AG04450 (cell line): ENCODE data around the gene RGS17. TPM values are rescaled to one million over a fixed set of nuclear protein-coding genes. Genes with fewer than 3 reads are reported as not detected.
A peak's percentile ranks its signal among the peaks of the same experiment; 100 is the strongest.

Experiments
- CTCF ChIA-PET: fragments of 300-600, 350-600 bp; formaldehyde crosslinking; extraction: SDS; loops from one replicate; lab custom pipeline; 2022; ENCODE audit warnings: antibody characterized with exemption, inconsistent platforms; lab: Charles Lee
- POLR2A ChIA-PET: fragments of 350-600 bp; formaldehyde crosslinking; extraction: SDS; loops from one replicate; lab custom pipeline; 2021; ENCODE audit warnings: antibody characterized with exemption, inconsistent platforms; lab: Yijun Ruan, JAX
- DNase-seq: peaks from one replicate; pipeline ENCODE4 v3.0.0-alpha.2; 2011; ENCODE audit warnings: low read depth, low spot score
- H3K27ac ChIP-seq: one replicate; pipeline ENCODE4 v1.5.1; 2012; ENCODE audit warnings: low read depth, low read length, control low read depth
- H3K27me3 ChIP-seq: one replicate; pipeline ENCODE4 v1.6.0; 2012; ENCODE audit warnings: low read length; ENCODE audit not compliant: control insufficient read depth, insufficient read depth
- H3K4me3 ChIP-seq: 2 replicates; pipeline ENCODE4 v1.5.1; 2011; ENCODE audit warnings: mild to moderate bottlenecking, low read depth, low read length, control low read depth
- H3K9me3 ChIP-seq: 2 replicates; pipeline ENCODE4 v1.5.1; 2012; ENCODE audit warnings: low read length; ENCODE audit not compliant: control insufficient read depth, insufficient read depth
- polyA plus RNA-seq: library from polyadenylated mRNA; depleted of rRNA; stranded (reverse); fragments of >200 nt; gene quantifications from 2 replicates; pipeline ENCODE4 v1.2.3, GENCODE V29; 2011; rRNA removed
- small RNA-seq: library from RNA; depleted of rRNA; stranded (forward); fragments of <200 nt; gene quantifications from one replicate; pipeline ENCODE3, GENCODE V24; 2012; ENCODE audit warnings: low read depth; ENCODE audit not compliant: insufficient read length
- TF ChIP-seq, protein P1 (sequence below): IDR thresholded peaks from 2 replicates; pipeline ENCODE4 v1.5.1; 2011; ENCODE audit warnings: low read depth, low read length, control low read depth, inconsistent platforms

The RGS17 gene
- polyA plus RNA-seq, 1 experiment = 12.2 TPM

GRCh38 chr6:152959333-152959732 is 171.7 kb downstream of the RGS17 start:
- Histone ChIP-seq H3K27ac (peak overlapping the region; percentile 1), H3K4me3 (no peak overlapping the region), H3K9me3 (no peaks in the 10 kb centered on the region; the same call in 1 of the 2 replicates), H3K27me3 (no peaks in the 10 kb centered on the region)
- TF ChIP-seq, protein P1, sequence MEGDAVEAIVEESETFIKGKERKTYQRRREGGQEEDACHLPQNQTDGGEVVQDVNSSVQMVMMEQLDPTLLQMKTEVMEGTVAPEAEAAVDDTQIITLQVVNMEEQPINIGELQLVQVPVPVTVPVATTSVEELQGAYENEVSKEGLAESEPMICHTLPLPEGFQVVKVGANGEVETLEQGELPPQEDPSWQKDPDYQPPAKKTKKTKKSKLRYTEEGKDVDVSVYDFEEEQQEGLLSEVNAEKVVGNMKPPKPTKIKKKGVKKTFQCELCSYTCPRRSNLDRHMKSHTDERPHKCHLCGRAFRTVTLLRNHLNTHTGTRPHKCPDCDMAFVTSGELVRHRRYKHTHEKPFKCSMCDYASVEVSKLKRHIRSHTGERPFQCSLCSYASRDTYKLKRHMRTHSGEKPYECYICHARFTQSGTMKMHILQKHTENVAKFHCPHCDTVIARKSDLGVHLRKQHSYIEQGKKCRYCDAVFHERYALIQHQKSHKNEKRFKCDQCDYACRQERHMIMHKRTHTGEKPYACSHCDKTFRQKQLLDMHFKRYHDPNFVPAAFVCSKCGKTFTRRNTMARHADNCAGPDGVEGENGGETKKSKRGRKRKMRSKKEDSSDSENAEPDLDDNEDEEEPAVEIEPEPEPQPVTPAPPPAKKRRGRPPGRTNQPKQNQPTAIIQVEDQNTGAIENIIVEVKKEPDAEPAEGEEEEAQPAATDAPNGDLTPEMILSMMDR = no peak
- CTCF ChIA-PET = no interaction called here
- no peak for DNase-seq
- POLR2A ChIA-PET = no interaction called here

DNA sequence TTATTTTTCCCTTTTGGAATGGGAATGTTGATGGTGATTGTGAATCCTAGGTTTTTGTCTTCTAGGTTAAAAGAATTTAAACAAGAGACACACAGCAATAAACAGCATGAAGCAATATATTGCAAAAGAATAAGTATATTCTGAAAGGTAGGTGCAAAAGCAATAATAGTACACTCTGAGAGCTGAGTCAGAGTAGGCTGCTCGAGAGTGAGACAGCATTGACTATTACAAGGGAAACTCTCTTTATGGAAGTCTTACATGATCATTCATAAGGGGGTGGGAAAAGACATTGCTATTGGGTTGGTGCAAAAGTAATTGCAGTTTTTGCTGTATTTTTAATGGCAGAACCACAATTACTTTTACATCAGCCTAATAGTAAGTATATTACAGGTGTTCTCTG is 173.3 kb downstream of the RGS17 start:
- POLR2A ChIA-PET = no interaction called here

More for the DNA sequence above, 173.3 kb downstream of the RGS17 start:
- CTCF ChIA-PET = interaction anchor here (1.9 kb wide), 1 partner anchor 10 kb away, joined by 13 read pairs; no protein-coding TSS in a partner anchor
- Histone ChIP-seq H3K27ac (no peak overlapping the region), H3K9me3 (no peaks in the 10 kb centered on the region; the same call in 1 of the 2 replicates), H3K4me3 (no peak overlapping the region), H3K27me3 (no peaks in the 10 kb centered on the region)
- TF ChIP-seq, protein P1 = no peak
- no peak for DNase-seq

Small RNA genes lying within 50 kb of the gene (small RNA-seq; reads per million reads assigned to genes)
- gene AL080276.1 (not detected), gene RNA5SP224 (not detected)

Other genes with a start within 250 kb of the RGS17 start
- gene FBXO5, start 148.2 kb downstream of the RGS17 start, polyA plus RNA-seq = 7.1 and 13.1 TPM in 2 replicates
- gene MTRF1L, start 128.6 kb downstream of the RGS17 start, polyA plus RNA-seq = 16.8 and 23.7 TPM in 2 replicates